Urothelium cell line (cell line): ENCODE measurements around the gene PRAMEF6.
"Not testable (repeated sequence)": the region's sequence is repeated elsewhere in the genome, so short reads cannot be mapped to it uniquely, and the experiment has no call there.

ENCODE experiments used
- DNase-seq: peaks from one replicate; pipeline ENCODE4 v3.0.0; 2011; ENCODE audit warnings: low spot score, mixed read lengths
- FAIRE-seq: peaks from 2 replicates; lab custom pipeline; 2011; peaks lifted over from hg19 to GRCh38; lab: Jason Lieb, UNC

PRAMEF6 gene

GRCh38 chr1:12947480-12947879 lies at the start of gene PRAMEF6:
TSS of gene PRAMEF6 (minus strand) at chr1:12947580. CDS start at chr1:12942518, 5,062 bp downstream.
- not testable (repeated sequence) for FAIRE-seq, DNase-seq

GRCh38 chr1:12924368-12924767 lies 23.0 kb downstream of the PRAMEF6 start:
- FAIRE-seq, DNase-seq: not testable (repeated sequence)

GRCh38 chr1:12921749-12922148 lies 25.6 kb downstream of the PRAMEF6 start:
- FAIRE-seq, result not testable (repeated sequence)

GRCh38 chr1:12916310-12916709 lies 31.1 kb downstream of the PRAMEF6 start, which contains the start of gene PRAMEF7:
TSS of gene PRAMEF7 (plus strand) at chr1:12916610. CDS start at chr1:12917693, 1,083 bp downstream.
- FAIRE-seq, DNase-seq: not testable (repeated sequence)

More at GRCh38 chr1:12921749-12922148, 25.6 kb downstream of the PRAMEF6 start:
- not testable (repeated sequence) for DNase-seq

GRCh38 chr1:12903793-12904572 lies 43.4 kb downstream of the PRAMEF6 start:
- DNase-seq, FAIRE-seq: not testable (repeated sequence)

- not testable (repeated sequence) for DNase-seq, FAIRE-seq
These were observed 48.2 kb downstream of the PRAMEF6 start for GRCh38 chr1:12899186-12899585.

GRCh38 chr1:12898170-12898569 lies 49.2 kb downstream of the PRAMEF6 start, which contains the start of gene PRAMEF10:
TSS of gene PRAMEF10 (minus strand) at chr1:12898270. CDS start at chr1:12895847, 2,423 bp downstream.
- not testable (repeated sequence) for DNase-seq, FAIRE-seq
